GM12878 (cell line): ENCODE results near the gene SLC12A7. TPM values are rescaled to one million over a fixed set of nuclear protein-coding genes. Genes with fewer than 3 reads are reported as not detected.

Experiments
- ATAC-seq: fragments of 200-7000 bp; cut with Tn5 transposase; 3 replicates; pipeline ENCODE4 v1.9.1; 2020; ENCODE audit warnings: mild to moderate bottlenecking, moderate library complexity
- BruUV-seq: library from RNA; stranded (reverse); fragments of 400-500 nt; replicated peaks from 2 replicates; lab custom pipeline; 2021; lab: Mats Ljungman, UMichigan
- CTCF ChIA-PET: fragments of 300-600 bp; sonication (Branson Sonifier 250); formaldehyde crosslinking; extraction: SDS; loops from one replicate; lab custom pipeline; 2021; ENCODE audit warnings: inconsistent platforms; lab: Yijun Ruan, JAX
- POLR2A ChIA-PET: fragments of 350-600 bp; formaldehyde crosslinking; extraction: SDS; loops from one replicate; lab custom pipeline; 2021; ENCODE audit warnings: inconsistent platforms; lab: Charles Lee
- RAD21 ChIA-PET: fragments of 300-600 bp; sonication (Branson Sonifier 250); formaldehyde crosslinking; loops from one replicate; lab custom pipeline; 2023; ENCODE audit warnings: antibody characterized with exemption; ENCODE audit not compliant: unreplicated experiment; lab: Charles Lee
- SMC1A ChIA-PET: fragments of 300-600 bp; sonication (Branson Sonifier 250); formaldehyde crosslinking; loops from one replicate; lab custom pipeline; 2023; ENCODE audit not compliant: unreplicated experiment, uncharacterized antibody; lab: Charles Lee
- DNase-seq: peaks from one replicate; pipeline ENCODE4 v3.0.0-alpha.2; 2011; ENCODE audit warnings: low read depth, low spot score
- FAIRE-seq: peaks from 3 replicates; lab custom pipeline; 2011; peaks lifted over from hg19 to GRCh38; lab: Jason Lieb, UNC
- H2AFZ ChIP-seq: 2 replicates; pipeline ENCODE4 v1.6.0; 2011; ENCODE audit warnings: low read depth, low read length, control low read depth; ENCODE audit not compliant: control insufficient read depth
- H3K27ac ChIP-seq: 2 replicates; pipeline ENCODE4 v1.5.1; 2011; ENCODE audit warnings: control low read depth; ENCODE audit not compliant: control insufficient read depth, insufficient read depth
- H3K27me3 ChIP-seq, 2 experiments: replicated peaks in 1 of 2; 2 replicates each; pipeline versions ENCODE4 v1.6.0 to v1.6.1; 2011; ENCODE audit warnings: low read length in 1 of 2; ENCODE audit not compliant: control insufficient read depth in 2 of 2, insufficient read depth in 2 of 2
- H3K36me3 ChIP-seq, 2 experiments: 2 replicates each; pipeline ENCODE4 v1.5.1; 2011; ENCODE audit warnings: low read length in 1 of 2; ENCODE audit not compliant: control insufficient read depth in 2 of 2, insufficient read depth in 2 of 2
- H3K4me1 ChIP-seq: 2 replicates; pipeline ENCODE4 v1.6.1; 2011; ENCODE audit warnings: mild to moderate bottlenecking, low read length, moderate library complexity, mixed read lengths; ENCODE audit not compliant: control insufficient read depth, insufficient read depth
- H3K4me2 ChIP-seq: 2 replicates; pipeline ENCODE4 v1.6.0; 2011; ENCODE audit warnings: control low read depth; ENCODE audit not compliant: control insufficient read depth, insufficient read depth
- H3K4me3 ChIP-seq: fragments of 200-600 bp; sonication (generic); 2 replicates; pipeline ENCODE4 v1.5.1; 2016
- H3K79me2 ChIP-seq: 2 replicates; pipeline ENCODE4 v1.6.0; 2011; ENCODE audit warnings: low read length; ENCODE audit not compliant: control insufficient read depth, insufficient read depth
- H3K9ac ChIP-seq: 2 replicates; pipeline ENCODE4 v1.8.0; 2011; ENCODE audit warnings: low read length, control low read depth, mixed read lengths; ENCODE audit not compliant: control insufficient read depth, insufficient read depth
- H3K9me3 ChIP-seq: replicated peaks from 3 replicates; pipeline ENCODE4 v1.5.1; 2011; ENCODE audit warnings: mild to moderate bottlenecking, low read length; ENCODE audit not compliant: control insufficient read depth, insufficient read depth
- H4K20me1 ChIP-seq: 2 replicates; pipeline ENCODE4 v1.6.0; 2011; ENCODE audit not compliant: control insufficient read depth, insufficient read depth
- CHD1 ChIP-seq: IDR thresholded peaks from 2 replicates; pipeline ENCODE4 v1.6.1; 2012; ENCODE audit warnings: low read depth, low read length, improper control_type of control experiment
- FOXK2 ChIP-seq: fragments of 450-650 bp; IDR thresholded peaks from 2 replicates; pipeline ENCODE4 v1.6.1; 2017; ENCODE audit warnings: mild to moderate bottlenecking, moderate library complexity
- HSF1 ChIP-seq: fragments of 150-350 bp; IDR thresholded peaks from 2 replicates; pipeline ENCODE4 v1.6.1; 2014; ENCODE audit warnings: mild to moderate bottlenecking, low read depth, low read length
- IRF4 ChIP-seq: IDR thresholded peaks from 2 replicates; pipeline ENCODE4 v1.6.1; 2011; ENCODE audit warnings: low read depth, low read length
- MTA3 ChIP-seq: IDR thresholded peaks from 2 replicates; pipeline ENCODE4 v1.6.1; 2012; ENCODE audit warnings: low read length, inconsistent platforms, borderline replicate concordance
- MYC ChIP-seq: IDR thresholded peaks from 2 replicates; pipeline ENCODE4 v1.6.1; 2011; ENCODE audit warnings: mild to moderate bottlenecking, low read length, moderate library complexity, inconsistent platforms; ENCODE audit not compliant: insufficient read depth, insufficient replicate concordance, insufficient read length, severe bottlenecking
- NBN ChIP-seq: fragments of 450-650 bp; IDR thresholded peaks from 2 replicates; pipeline ENCODE4 v1.6.1; 2016
- REST ChIP-seq: IDR thresholded peaks from 2 replicates; pipeline ENCODE4 v1.6.1; 2012; ENCODE audit warnings: mild to moderate bottlenecking, low read depth, low read length
- SIX5 ChIP-seq: IDR thresholded peaks from 2 replicates; pipeline ENCODE4 v1.6.1; 2011; ENCODE audit warnings: mild to moderate bottlenecking, low read depth, low read length, moderate library complexity; ENCODE audit not compliant: severe bottlenecking
- TBL1XR1 ChIP-seq: IDR thresholded peaks from 2 replicates; pipeline ENCODE4 v1.6.1; 2012; ENCODE audit warnings: low read depth, low read length, improper control_type of control experiment
- WGBS: methylation state at CpG from one replicate; pipeline ENCODE4 v1.1.6; 2016; ENCODE audit warnings: low lambda C conversion rate; ENCODE audit not compliant: insufficient replicate concordance, insufficient coverage; ENCODE audit errors: missing lambda C conversion rate; 5-methylcytosine and 5-hydroxymethylcytosine counted together
- in situ Hi-C: fragments of 300-500 bp; cut with MboI; formaldehyde crosslinking; loops from 9 replicates; pipeline ENCODE4 v1.14.3; 2018; ENCODE audit warnings: mixed read lengths
- intact Hi-C: fragments of 100-400 bp; cut with micrococcal nuclease; formaldehyde crosslinking; loops from one replicate; pipeline ENCODE4 v1.14.2; 2022; ENCODE audit not compliant: unreplicated experiment
- polyA plus RNA-seq, 11 experiments: library from polyadenylated mRNA; depleted of rRNA in 4 of 11; unstranded in 6 of 11; stranded (reverse) in 5 of 11; fragments of >200 nt; fragmentation: Nextera tagmentation in 4 of 11; fragmentation: Illumina TruSeq in 1 of 11; extraction: Ambion mirVana in 4 of 11; extraction: Trizol in 1 of 11; gene quantifications; 1 replicate in 1 of 11; 2 replicates in 10 of 11; pipeline versions ENCODE4 v1.2.1 to v1.2.3, GENCODE V29; 2011 to 2016; ENCODE audit warnings: inconsistent platforms in 2 of 11, missing spikeins in 2 of 11, low read depth in 1 of 11
- total RNA-seq, 4 experiments: library from RNA; depleted of rRNA in 3 of 4; stranded (reverse); fragments of >200 nt in 3 of 4; fragmentation: Illumina TruSeq in 1 of 4; extraction: Trizol in 1 of 4; gene quantifications; 2 replicates each; pipeline versions ENCODE4 v1.2.1 to v1.2.3, GENCODE V29; 2013 to 2021

Gene SLC12A7
- total and polyA plus RNA-seq, 10 of the 15 experiments (the other 5 are each of a cell fraction or from before 2014, with no cell fraction given): 0.10 to 10.0 (median 2.9) TPM

GRCh38 chr5:1100664-1101574 lies 10.9 kb downstream of the SLC12A7 start (continued):
- TF ChIP-seq HSF1 (no peak), FOXK2 (no peak), IRF4 (no peak)

GRCh38 chr5:1099926-1100663 lies 11.8 kb downstream of the SLC12A7 start:
- ChIA-PET CTCF (no interaction called here), SMC1A (no interaction called here), POLR2A (no interaction called here), RAD21 (no interaction called here)
- Histone ChIP-seq H3K4me1 (no peaks in the 10 kb centered on the region), H2AFZ (no peak overlapping the region), H3K79me2 (no peaks in the 10 kb centered on the region; the same call in 1 of the 2 replicates), H3K9me3 (no peaks in the 10 kb centered on the region), H3K27me3 (no peaks in the 10 kb centered on the region), H4K20me1 (no peaks in the 10 kb centered on the region), H3K4me2 (no peak overlapping the region), H3K36me3 (no peaks in the 10 kb centered on the region), H3K27ac (no peak overlapping the region), H3K9ac (no peak overlapping the region), H3K4me3 (no peak overlapping the region)
- intact Hi-C loops (no loop called here), in situ Hi-C loops (loop anchor here (5.0 kb wide), 1 partner anchor 88 kb away; no protein-coding TSS in a partner anchor)
- no peak for TF ChIP-seq TBL1XR1
- TF ChIP-seq CHD1: no peak
- TF ChIP-seq SIX5: no peak
- TF ChIP-seq NBN: no peak
- TF ChIP-seq REST: no peak
- TF ChIP-seq MYC: no peak
- TF ChIP-seq MTA3: no peak
- BruUV-seq: no TSS peak
- 68% methylated on average over 48 of the region's 48 CpGs for WGBS
- no peak for ATAC-seq
- no peak for FAIRE-seq
- no peak for DNase-seq
